ENCODE measurements around the gene NEFH.

The NEFH gene

DNA sequence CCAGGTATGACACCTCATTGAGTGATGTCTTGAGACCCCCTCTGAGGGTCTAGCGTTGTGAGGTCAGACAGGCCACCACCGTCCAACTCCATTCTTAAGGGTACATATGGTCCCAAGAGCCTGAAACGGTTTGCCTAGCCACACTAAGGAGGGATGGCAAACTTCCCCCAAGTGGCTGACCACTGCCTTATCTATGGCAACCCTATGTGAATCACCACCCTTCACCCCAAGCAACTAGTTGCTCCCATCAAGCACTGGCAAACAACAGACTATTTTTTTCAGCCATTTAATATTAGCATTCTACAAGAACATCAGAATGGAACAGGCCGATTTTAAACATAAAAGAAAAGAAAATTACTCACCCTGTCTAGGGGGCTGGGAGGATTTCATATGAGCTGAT lies 50.7 kb downstream of the NEFH start:
- DNase-seq (ENCODE audit: low read depth): no peak
- TF ChIP-seq, protein P1, sequence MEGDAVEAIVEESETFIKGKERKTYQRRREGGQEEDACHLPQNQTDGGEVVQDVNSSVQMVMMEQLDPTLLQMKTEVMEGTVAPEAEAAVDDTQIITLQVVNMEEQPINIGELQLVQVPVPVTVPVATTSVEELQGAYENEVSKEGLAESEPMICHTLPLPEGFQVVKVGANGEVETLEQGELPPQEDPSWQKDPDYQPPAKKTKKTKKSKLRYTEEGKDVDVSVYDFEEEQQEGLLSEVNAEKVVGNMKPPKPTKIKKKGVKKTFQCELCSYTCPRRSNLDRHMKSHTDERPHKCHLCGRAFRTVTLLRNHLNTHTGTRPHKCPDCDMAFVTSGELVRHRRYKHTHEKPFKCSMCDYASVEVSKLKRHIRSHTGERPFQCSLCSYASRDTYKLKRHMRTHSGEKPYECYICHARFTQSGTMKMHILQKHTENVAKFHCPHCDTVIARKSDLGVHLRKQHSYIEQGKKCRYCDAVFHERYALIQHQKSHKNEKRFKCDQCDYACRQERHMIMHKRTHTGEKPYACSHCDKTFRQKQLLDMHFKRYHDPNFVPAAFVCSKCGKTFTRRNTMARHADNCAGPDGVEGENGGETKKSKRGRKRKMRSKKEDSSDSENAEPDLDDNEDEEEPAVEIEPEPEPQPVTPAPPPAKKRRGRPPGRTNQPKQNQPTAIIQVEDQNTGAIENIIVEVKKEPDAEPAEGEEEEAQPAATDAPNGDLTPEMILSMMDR (IDR thresholded peaks at IDR 0.05; ENCODE audit: low read depth, low read length, missing control alignments): no peak
- no peak overlapping the region for H3K4me3 ChIP-seq (ENCODE audit: low read depth, low read length)
- in situ Hi-C loops (cut with HindIII; ENCODE audit: low sequenced_read_pairs): no loop called here

DNA sequence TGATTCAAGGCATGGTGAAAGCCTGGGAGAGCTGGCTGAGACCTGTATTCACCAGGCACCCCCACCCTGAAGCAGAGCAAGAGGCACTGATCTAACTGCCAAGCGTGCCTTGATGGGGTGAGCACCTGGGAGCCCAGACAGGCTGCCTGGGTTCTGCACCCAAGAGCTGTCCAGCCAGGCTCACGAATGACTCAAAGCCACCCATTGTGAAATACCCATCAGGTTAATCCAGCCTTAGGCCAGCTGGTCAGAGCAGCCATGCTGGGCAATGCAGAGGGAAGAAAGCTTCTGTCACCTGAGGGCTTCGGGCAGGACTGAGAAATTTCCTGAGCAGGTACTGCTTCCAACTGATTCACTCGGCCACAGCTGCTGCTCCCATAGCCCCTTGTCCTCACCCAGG lies 51.4 kb downstream of the NEFH start:
- in situ Hi-C loops (cut with HindIII; ENCODE audit: low sequenced_read_pairs): no loop called here
- TF ChIP-seq, protein P1 (IDR thresholded peaks at IDR 0.05; ENCODE audit: low read depth, low read length, missing control alignments): no peak
- no peak for DNase-seq (ENCODE audit: low read depth)
- no peak overlapping the region for H3K4me3 ChIP-seq (ENCODE audit: low read depth, low read length)

DNA sequence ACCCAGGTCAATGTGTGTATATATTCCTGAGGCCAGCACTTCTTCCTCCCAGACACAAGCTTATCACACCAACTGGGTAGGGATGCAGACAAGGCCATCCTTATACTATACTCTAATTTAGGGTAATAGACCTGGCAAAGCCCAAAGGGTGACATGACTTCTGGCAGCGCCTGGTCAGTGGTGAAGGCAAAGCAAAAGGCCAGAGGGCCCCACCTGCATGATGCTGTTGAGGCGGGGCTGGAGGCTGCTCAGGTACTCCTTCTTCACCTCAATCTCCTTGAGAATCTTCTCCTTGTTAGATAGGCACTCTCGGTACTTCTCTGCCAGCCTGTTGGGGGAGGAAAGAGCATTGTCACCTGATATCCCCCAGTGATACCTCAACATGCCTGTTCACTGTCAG lies 56.4 kb downstream of the NEFH start:
- TF ChIP-seq, protein P1 (IDR thresholded peaks at IDR 0.05; ENCODE audit: low read depth, low read length, missing control alignments): no peak
- DNase-seq (ENCODE audit: low read depth): no peak
- H3K4me3 ChIP-seq (ENCODE audit: low read depth, low read length): no peak overlapping the region
- in situ Hi-C loops (cut with HindIII; ENCODE audit: low sequenced_read_pairs): no loop called here

DNA sequence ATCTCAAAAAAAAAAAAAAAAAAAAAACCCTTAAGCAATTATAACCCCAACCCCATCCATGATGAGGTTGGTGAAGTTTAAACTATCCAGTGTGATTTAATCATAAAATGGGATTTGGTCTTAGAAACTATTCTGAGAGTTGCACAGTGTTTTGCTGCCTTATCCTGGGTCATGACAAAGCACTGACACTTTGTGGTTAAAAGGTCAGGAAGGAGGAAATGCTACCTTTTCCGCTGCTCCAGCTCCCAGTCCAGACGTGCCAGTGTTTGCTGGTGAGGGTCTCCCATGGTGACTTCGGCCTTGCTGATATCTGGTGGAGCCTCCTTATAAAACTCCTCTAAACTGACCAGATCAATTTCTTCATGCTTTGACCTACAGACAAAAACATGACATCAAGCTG lies 59.1 kb downstream of the NEFH start:
- TF ChIP-seq, protein P1 (IDR thresholded peaks at IDR 0.05; ENCODE audit: low read depth, low read length, missing control alignments): no peak
- in situ Hi-C loops (cut with HindIII; ENCODE audit: low sequenced_read_pairs): no loop called here
- no peak for DNase-seq (ENCODE audit: low read depth)
- H3K4me3 ChIP-seq (ENCODE audit: low read depth, low read length): no peak overlapping the region

Data from astrocyte of the cerebellum (primary cell).